Caco-2 (cell line): ENCODE data around the gene TMEM116. TPM values are rescaled to one million over a fixed set of nuclear protein-coding genes. Genes with fewer than 3 reads are reported as not detected.

Experiments used
- BruUV-seq: library from RNA; stranded (reverse); fragments of 400-500 nt; replicated peaks from 2 replicates; lab custom pipeline; 2021; lab: Mats Ljungman, UMichigan
- CTCF ChIA-PET: fragments of 300-600 bp; sonication (Branson Sonifier 250); formaldehyde crosslinking; loops from one replicate; lab custom pipeline; 2022; ENCODE audit warnings: antibody characterized with exemption; lab: Charles Lee
- POLR2A ChIA-PET: fragments of 300-600 bp; sonication (Branson Sonifier 250); formaldehyde crosslinking; loops from one replicate; lab custom pipeline; 2022; ENCODE audit warnings: antibody characterized with exemption; lab: Charles Lee
- DNase-seq, 2 experiments: peaks; one replicate each; pipeline versions ENCODE4 v3.0.0 to v3.0.0-alpha.2; 2020 to 2022
- H3K27me3 ChIP-seq: replicated peaks from 2 replicates; pipeline ENCODE4 v1.6.0; 2011; ENCODE audit warnings: low read length; ENCODE audit not compliant: control insufficient read depth, insufficient read depth
- H3K36me3 ChIP-seq: 2 replicates; pipeline ENCODE4 v1.5.1; 2011; ENCODE audit warnings: low read length; ENCODE audit not compliant: control insufficient read depth, insufficient read depth
- H3K4me1 ChIP-seq: fragments of 250-450 bp; sonication (Bioruptor Pico); 2 replicates; pipeline ENCODE4 v1.5.1; 2020; ENCODE audit warnings: mild to moderate bottlenecking
- H3K4me3 ChIP-seq: 2 replicates; pipeline ENCODE4 v1.5.1; 2011; ENCODE audit warnings: low read depth, mild to moderate bottlenecking, control low read depth, low read length
- H3K9me3 ChIP-seq: fragments of 250-450 bp; sonication (Bioruptor Pico); 2 replicates; pipeline ENCODE4 v1.5.1; 2020; ENCODE audit warnings: mild to moderate bottlenecking, moderate library complexity
- H3K27ac Mint-ChIP-seq: one replicate; pipeline ENCODE4 v1.8.0; 2022; ENCODE audit warnings: mixed read lengths; ENCODE audit not compliant: unreplicated experiment
- H3K27me3 Mint-ChIP-seq: one replicate; pipeline ENCODE4 v1.8.0; 2022; ENCODE audit warnings: mixed read lengths; ENCODE audit not compliant: insufficient read depth, unreplicated experiment
- H3K36me3 Mint-ChIP-seq: one replicate; pipeline ENCODE4 v1.8.0; 2022; ENCODE audit warnings: mild to moderate bottlenecking, mixed read lengths; ENCODE audit not compliant: insufficient read depth, unreplicated experiment
- H3K4me1 Mint-ChIP-seq: one replicate; pipeline ENCODE4 v1.8.0; 2022; ENCODE audit warnings: low read depth, mixed read lengths; ENCODE audit not compliant: unreplicated experiment
- H3K4me3 Mint-ChIP-seq: one replicate; pipeline ENCODE4 v1.8.0; 2022; ENCODE audit warnings: mild to moderate bottlenecking, moderate library complexity, mixed read lengths; ENCODE audit not compliant: unreplicated experiment
- H3K9me3 Mint-ChIP-seq: one replicate; pipeline ENCODE4 v1.8.0; 2022; ENCODE audit warnings: mixed read lengths; ENCODE audit not compliant: unreplicated experiment
- intact Hi-C: fragments of 100-400 bp; cut with micrococcal nuclease; formaldehyde crosslinking; loops from one replicate; pipeline ENCODE4 v1.10.0; 2022; ENCODE audit not compliant: unreplicated experiment
- total RNA-seq: library from RNA; stranded (reverse); gene quantifications from 2 replicates; pipeline ENCODE4 v1.2.3, GENCODE V29; 2022
- TF ChIP-seq, protein P1 (sequence below), 2 experiments: fragments of 200-600 bp in 1 of 2; IDR thresholded peaks; 1 replicate in 1 of 2; 2 replicates in 1 of 2; pipeline versions ENCODE4 v1.5.1 to v1.8.0; 2011 to 2022; ENCODE audit warnings: antibody characterized with exemption in 1 of 2, control low read depth in 1 of 2, inconsistent platforms in 1 of 2, low read depth in 1 of 2, low read length in 1 of 2, mild to moderate bottlenecking in 1 of 2, moderate library complexity in 1 of 2; ENCODE audit not compliant: insufficient read depth in 1 of 2, severe bottlenecking in 1 of 2, unreplicated experiment in 1 of 2

TMEM116 gene
- total RNA-seq, 1 experiment from 2014 or later, result 11.0 TPM

DNA sequence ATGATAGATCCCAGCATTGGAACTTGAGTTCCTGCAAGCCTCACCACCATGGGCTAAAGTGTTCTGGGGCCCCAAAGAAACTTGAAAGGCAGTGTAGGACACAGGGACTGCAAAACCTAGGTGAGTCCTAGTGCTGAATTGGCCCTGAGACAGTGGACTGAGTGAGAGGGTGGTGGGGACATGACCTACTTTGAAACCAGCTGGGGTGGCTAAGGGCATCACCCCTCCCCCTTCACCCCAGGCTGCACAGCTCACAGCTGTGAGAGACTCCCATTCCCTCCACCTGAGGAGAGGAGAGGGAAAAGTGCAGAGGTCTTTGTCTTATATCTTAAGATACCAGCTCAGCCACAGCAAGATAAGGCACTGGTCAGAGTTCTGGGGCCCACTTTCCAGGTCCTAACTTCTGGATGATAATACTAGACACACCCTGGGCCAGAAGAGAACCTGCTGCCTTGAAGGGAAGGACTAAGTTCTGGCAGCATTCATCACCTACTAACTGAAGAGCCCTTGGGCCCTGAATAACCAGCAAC, 108.5 kb downstream of the TMEM116 start:
- POLR2A ChIA-PET, result no interaction called here
- no peak for DNase-seq
- Histone ChIP-seq H3K36me3 (no peaks in the 10 kb centered on the region), H3K4me1 (no peaks in the 10 kb centered on the region), H3K4me3 (no peak overlapping the region), H3K9me3 (peaks cover 22% of the 10 kb centered on the region; the same call in 1 of the 2 replicates), H3K27me3 (no peaks in the 10 kb centered on the region)
- TF ChIP-seq, protein P1, sequence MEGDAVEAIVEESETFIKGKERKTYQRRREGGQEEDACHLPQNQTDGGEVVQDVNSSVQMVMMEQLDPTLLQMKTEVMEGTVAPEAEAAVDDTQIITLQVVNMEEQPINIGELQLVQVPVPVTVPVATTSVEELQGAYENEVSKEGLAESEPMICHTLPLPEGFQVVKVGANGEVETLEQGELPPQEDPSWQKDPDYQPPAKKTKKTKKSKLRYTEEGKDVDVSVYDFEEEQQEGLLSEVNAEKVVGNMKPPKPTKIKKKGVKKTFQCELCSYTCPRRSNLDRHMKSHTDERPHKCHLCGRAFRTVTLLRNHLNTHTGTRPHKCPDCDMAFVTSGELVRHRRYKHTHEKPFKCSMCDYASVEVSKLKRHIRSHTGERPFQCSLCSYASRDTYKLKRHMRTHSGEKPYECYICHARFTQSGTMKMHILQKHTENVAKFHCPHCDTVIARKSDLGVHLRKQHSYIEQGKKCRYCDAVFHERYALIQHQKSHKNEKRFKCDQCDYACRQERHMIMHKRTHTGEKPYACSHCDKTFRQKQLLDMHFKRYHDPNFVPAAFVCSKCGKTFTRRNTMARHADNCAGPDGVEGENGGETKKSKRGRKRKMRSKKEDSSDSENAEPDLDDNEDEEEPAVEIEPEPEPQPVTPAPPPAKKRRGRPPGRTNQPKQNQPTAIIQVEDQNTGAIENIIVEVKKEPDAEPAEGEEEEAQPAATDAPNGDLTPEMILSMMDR (IDR thresholded peaks at IDR 0.05; ENCODE audit: insufficient read depth in 1 of 2, low read depth in 1 of 2, low read length in 1 of 2, severe bottlenecking in 1 of 2, unreplicated experiment in 1 of 2), result no peak
- BruUV-seq, result no TSS peak
- H3K27ac Mint-ChIP-seq, result no peak overlapping the region
- H3K4me3 Mint-ChIP-seq, result no peak overlapping the region
- H3K36me3 Mint-ChIP-seq, result peaks cover 45% of the 10 kb centered on the region
- CTCF ChIA-PET, result no interaction called here
- no peaks in the 10 kb centered on the region for H3K4me1 Mint-ChIP-seq
- peaks cover 38% of the 10 kb centered on the region for H3K9me3 Mint-ChIP-seq
- intact Hi-C loops, result no loop called here
- no peaks in the 10 kb centered on the region for H3K27me3 Mint-ChIP-seq

DNA sequence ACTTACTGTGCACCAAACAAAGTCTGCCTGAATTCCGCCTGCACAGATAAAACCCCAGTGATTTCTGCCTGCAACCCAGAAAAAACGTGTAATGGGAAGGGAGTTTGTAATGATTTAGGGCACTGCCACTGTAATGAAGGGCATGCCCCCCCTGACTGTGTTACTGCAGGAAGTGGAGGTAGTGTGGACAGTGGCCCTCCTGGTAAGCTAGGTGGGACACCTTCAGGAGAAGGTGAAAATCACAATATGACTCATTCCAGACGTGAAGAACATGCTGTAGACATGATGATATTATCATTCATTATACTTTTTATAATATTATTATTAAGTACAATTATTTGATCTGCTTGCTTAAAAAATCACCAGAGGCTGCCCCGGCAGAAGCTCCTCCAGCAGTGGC, 111.8 kb downstream of the TMEM116 start:
- TF ChIP-seq, protein P1 (IDR thresholded peaks at IDR 0.05; ENCODE audit: insufficient read depth in 1 of 2, low read depth in 1 of 2, low read length in 1 of 2, severe bottlenecking in 1 of 2, unreplicated experiment in 1 of 2), result no peak
- Histone ChIP-seq H3K4me3 (no peak overlapping the region), H3K36me3 (no peaks in the 10 kb centered on the region; the same call in 1 of the 2 replicates), H3K9me3 (no peaks in the 10 kb centered on the region), H3K4me1 (no peaks in the 10 kb centered on the region), H3K27me3 (no peaks in the 10 kb centered on the region)
- H3K36me3 Mint-ChIP-seq, result peaks cover 65% of the 10 kb centered on the region
- no peaks in the 10 kb centered on the region for H3K27me3 Mint-ChIP-seq
- intact Hi-C loops, result no loop called here
- ChIA-PET CTCF (no interaction called here), POLR2A (interaction anchor here (0.6 kb wide), 1 partner anchor 80 kb away, joined by 4 read pairs; no protein-coding TSS in a partner anchor)
- no peaks in the 10 kb centered on the region for H3K4me1 Mint-ChIP-seq
- no TSS peak for BruUV-seq
- H3K4me3 Mint-ChIP-seq, result no peak overlapping the region
- DNase-seq, result no peak
- H3K27ac Mint-ChIP-seq, result no peak overlapping the region
- H3K9me3 Mint-ChIP-seq, result peaks cover 7% of the 10 kb centered on the region

DNA sequence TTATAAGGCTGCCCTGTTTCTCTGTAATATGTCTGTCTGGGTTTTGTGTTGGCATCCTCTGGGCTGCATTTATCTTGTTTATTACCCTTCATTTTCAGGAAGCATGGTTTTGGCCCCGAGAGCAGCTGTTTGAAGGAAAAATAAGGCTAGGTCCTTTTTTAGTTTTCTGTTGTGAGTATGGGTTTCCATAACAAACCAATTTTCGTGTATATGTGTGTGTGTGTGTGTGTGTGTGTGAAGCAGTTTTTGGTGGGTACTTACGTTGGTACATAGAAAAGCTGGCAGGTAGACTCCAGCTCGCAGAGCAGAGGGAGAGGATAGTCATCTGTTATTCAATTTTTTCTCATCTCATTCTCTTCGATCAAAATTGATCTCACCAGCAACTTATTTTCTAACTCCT, 118.4 kb downstream of the TMEM116 start:
- Histone ChIP-seq H3K27me3 (no peaks in the 10 kb centered on the region), H3K4me1 (no peaks in the 10 kb centered on the region), H3K36me3 (peaks cover 3% of the 10 kb centered on the region), H3K9me3 (no peaks in the 10 kb centered on the region), H3K4me3 (no peak overlapping the region)
- no peak overlapping the region for H3K27ac Mint-ChIP-seq
- DNase-seq, result no peak
- no peaks in the 10 kb centered on the region for H3K27me3 Mint-ChIP-seq
- H3K36me3 Mint-ChIP-seq, result peaks cover 80% of the 10 kb centered on the region
- CTCF ChIA-PET, result no interaction called here
- BruUV-seq, result no TSS peak
- TF ChIP-seq, protein P1 (IDR thresholded peaks at IDR 0.05; ENCODE audit: insufficient read depth in 1 of 2, low read depth in 1 of 2, low read length in 1 of 2, severe bottlenecking in 1 of 2, unreplicated experiment in 1 of 2), result no peak
- H3K4me3 Mint-ChIP-seq, result no peak overlapping the region
- H3K4me1 Mint-ChIP-seq, result no peaks in the 10 kb centered on the region
- intact Hi-C loops, result no loop called here
- POLR2A ChIA-PET, result no interaction called here
- H3K9me3 Mint-ChIP-seq, result no peaks in the 10 kb centered on the region
